Natural killer cell treated with Interleukin-12 subunit alpha and Interleukin-12 subunit beta and Interleukin-15 and Interleukin-18, amount 100 ng/mL, for 72 hours (primary cell): ENCODE data around the gene CCDC159. TPM values are rescaled to one million over a fixed set of nuclear protein-coding genes. Genes with fewer than 3 reads are reported as not detected.
"Not testable (repeated sequence)": the region's sequence is repeated elsewhere in the genome, so short reads cannot be mapped to it uniquely, and the experiment has no call there.

Experiments used
- ATAC-seq, 2 donors: fragments of 150-1000 bp; cut with Tn5 transposase in 1 of 2; sonication (Bioruptor Pico), chemical (Tn5 transposase) in 1 of 2; 2 replicates each; pipeline ENCODE4 v1.10.0; 2021
- DNase-seq: peaks from one replicate; pipeline ENCODE4 v3.0.0; 2022; ENCODE audit warnings: low spot score
- H3K27ac Mint-ChIP-seq, 2 donors: 1 replicate in 1 of 2; 2 replicates in 1 of 2; pipeline ENCODE4 v1.8.0; 2022; ENCODE audit warnings: mixed read lengths in 2 of 2, mild to moderate bottlenecking in 1 of 2, moderate library complexity in 1 of 2
- H3K27me3 Mint-ChIP-seq, 2 donors: 1 replicate in 1 of 2; 2 replicates in 1 of 2; pipeline ENCODE4 v1.8.0; 2022; ENCODE audit warnings: mixed read lengths in 2 of 2
- H3K36me3 Mint-ChIP-seq: one replicate; pipeline ENCODE4 v1.8.0; 2022; ENCODE audit warnings: mixed read lengths
- H3K4me1 Mint-ChIP-seq, 2 donors: 1 replicate in 1 of 2; 2 replicates in 1 of 2; pipeline ENCODE4 v1.8.0; 2022; ENCODE audit warnings: low read depth in 2 of 2, mixed read lengths in 2 of 2, mild to moderate bottlenecking in 1 of 2
- H3K4me3 Mint-ChIP-seq: one replicate; pipeline ENCODE4 v1.8.0; 2022; ENCODE audit warnings: mixed read lengths
- H3K9me3 Mint-ChIP-seq: 2 replicates; pipeline ENCODE4 v1.8.0; 2022; ENCODE audit warnings: mixed read lengths
- total RNA-seq, 2 donors: library from RNA; stranded (reverse); gene quantifications; one replicate each; pipeline ENCODE4 v1.2.3, GENCODE V29; 2022

CCDC159 gene
- total RNA-seq, 2 donors from 2014 or later: 26.5 to 37.8 TPM

DNA sequence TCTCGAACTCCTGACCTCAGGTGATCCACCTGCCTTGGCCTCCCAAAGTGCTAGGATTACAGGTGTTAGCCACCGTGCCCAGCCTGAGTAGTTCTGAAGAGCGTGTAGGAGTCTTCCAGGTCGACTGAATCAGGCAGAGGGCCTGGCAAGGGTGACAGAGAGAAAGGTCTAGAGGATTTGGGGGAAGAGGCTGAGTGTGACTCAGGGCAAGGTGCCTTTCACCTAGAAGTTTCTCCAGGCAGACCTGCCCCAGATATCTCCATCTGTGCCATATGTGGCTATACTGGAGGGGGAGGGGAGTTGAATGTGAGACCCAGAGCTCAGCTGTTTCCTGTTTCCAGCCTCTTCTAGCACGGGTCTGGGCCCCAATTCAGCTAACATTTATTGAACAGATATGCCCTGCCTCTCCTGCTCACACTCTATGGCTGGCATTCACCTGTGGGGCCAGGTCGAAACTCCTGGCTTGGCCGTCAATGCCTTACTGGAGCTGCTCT, 1.3 kb downstream of the CCDC159 start:
- no peaks in the 10 kb centered on the region for H3K36me3 Mint-ChIP-seq
- H3K4me3 Mint-ChIP-seq: peak overlapping the region; percentile 97
- no peak for ATAC-seq
- peaks cover 24 to 26% of the 10 kb centered on the region in 2 donors for H3K4me1 Mint-ChIP-seq
- DNase-seq: no peak
- H3K27ac Mint-ChIP-seq: peak overlapping the region; percentile 93 to 99
- H3K27me3 Mint-ChIP-seq: no peaks in the 10 kb centered on the region
- H3K9me3 Mint-ChIP-seq: no peaks in the 10 kb centered on the region

DNA sequence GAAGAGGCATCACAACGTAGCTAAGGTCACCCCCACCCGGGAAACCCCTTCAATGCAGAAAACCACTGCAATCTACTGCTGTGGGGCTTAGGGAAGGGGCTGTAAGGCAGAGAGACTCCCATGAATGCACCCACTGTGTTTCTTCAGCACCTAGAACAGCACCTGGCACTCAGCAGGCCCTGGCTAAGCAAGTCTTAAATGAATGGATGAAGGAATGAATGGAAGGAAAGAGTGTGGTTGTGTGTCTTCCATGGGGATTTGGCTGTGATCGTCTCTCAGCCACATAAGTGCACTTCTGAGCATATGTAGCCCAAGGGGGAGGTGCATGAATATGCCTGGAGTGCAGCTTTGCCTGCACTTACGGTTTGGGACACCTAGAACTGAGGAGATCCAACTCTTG, 2.9 kb downstream of the CCDC159 start:
- Mint-ChIP-seq H3K4me3 (no peak overlapping the region), H3K36me3 (no peaks in the 10 kb centered on the region), H3K27ac (no peak overlapping the region), H3K9me3 (no peaks in the 10 kb centered on the region), H3K27me3 (no peaks in the 10 kb centered on the region), H3K4me1 (peaks cover 24 to 26% of the 10 kb centered on the region in 2 donors)
- DNase-seq (no peak), ATAC-seq (no peak)

DNA sequence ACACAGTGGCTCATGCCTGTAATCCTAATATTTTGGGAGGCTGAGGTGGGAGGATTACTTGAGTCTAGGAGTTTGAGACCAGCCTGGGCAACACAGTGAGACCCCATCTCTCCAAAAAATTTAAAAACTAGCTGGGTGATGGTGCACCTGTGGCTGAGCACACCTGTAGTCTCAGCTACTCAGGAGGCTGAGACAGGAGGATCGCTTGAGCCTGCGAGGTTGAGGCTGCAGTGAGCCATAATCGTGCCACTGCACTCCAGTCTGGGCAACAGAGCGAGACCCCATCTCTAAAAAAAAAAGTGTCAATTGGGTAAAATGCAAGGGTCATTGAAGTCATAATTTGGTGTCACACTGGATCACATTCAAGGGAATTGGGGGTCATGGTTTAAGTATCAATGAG, 7.8 kb downstream of the CCDC159 start:
- H3K36me3 Mint-ChIP-seq, DNase-seq, H3K27me3 Mint-ChIP-seq, ATAC-seq, H3K9me3 Mint-ChIP-seq, H3K27ac Mint-ChIP-seq, H3K4me3 Mint-ChIP-seq: not testable (repeated sequence)
- H3K4me1 Mint-ChIP-seq: peaks cover 13 to 14% of the 10 kb centered on the region in 2 donors

DNA sequence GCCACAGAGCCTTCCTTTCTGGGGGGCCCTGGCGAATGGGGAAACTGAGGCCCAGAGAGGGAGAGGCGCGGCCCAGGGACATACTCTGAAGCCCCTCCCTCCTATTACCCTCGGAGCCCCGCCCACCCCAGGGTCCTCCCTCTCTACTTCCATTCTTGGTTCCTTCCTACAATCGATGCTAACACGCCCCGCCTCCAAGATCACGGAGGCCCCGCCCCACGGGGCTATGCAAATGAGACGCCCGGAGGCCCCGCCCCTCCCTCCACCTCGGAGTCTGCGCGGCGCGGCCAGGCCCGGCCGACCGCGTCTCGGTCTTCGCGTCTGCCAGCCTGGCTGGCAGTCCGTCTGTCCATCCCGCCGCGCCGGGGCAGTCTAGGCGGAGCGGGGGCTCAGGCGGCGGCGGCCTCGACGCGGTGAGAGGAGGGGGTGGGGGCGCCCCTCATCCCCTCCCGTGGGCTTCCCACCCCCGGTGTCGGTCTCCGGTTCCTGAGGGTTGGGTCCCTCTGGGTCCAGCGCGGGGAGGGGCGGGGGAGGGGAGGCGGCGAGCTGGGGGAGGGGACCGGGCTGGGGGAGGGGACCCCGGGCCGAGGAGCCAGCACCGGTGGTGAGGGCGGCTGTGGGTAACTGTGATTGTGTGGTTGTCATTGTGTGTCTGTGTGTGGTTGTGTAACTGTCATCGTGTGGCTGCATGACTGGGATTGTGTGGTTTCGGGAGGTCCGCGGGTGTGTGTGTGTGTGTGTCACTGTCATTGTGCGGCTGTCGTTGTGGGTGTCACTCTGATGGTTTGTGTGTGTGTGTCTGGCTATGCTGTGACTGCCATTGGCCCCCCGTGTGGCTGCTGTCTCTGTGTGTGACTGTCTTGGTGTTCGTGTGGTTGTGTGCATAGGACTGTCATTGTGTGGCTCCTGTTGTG, 9.1 kb downstream of the CCDC159 start, which contains the start of gene PLPPR2:
Gene PLPPR2, plus strand, starts transcription at position 273 of the 914 bp plus-strand sequence. CDS start 2,242 bp downstream, outside the sequence.
- H3K27ac Mint-ChIP-seq: peak within 1 kb of the TSS; percentile 3 to 7

DNA sequence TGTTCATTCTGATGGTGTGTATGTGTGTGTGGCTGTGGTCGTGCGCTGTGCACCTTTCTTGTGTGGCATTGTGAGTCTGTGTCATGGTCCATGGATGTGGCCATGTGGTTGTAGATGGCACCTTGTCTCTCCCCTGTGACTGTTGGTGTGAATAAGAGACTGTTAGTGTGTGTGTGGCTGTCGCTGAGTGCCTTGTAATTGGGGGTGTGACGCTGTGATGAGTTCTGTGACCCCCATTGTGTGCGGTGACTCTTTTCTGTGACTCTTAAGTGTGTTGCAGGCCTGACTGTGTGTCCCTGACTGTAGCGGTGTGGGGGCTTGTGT, 9.7 kb downstream of the CCDC159 start:
- ATAC-seq: no peak
- peak overlapping the region; percentile 81 for H3K4me3 Mint-ChIP-seq

More for the DNA sequence above, 9.1 kb downstream of the CCDC159 start, which contains the start of gene PLPPR2:
- peaks cover 0 to 6% of the 10 kb centered on the region in 2 donors for H3K27me3 Mint-ChIP-seq
- H3K4me1 Mint-ChIP-seq: peaks cover 13 to 14% of the 10 kb centered on the region in 2 donors
- H3K36me3 Mint-ChIP-seq: no peaks in the 10 kb centered on the region
- peaks cover 3% of the 10 kb centered on the region for H3K9me3 Mint-ChIP-seq
- H3K4me3 Mint-ChIP-seq: peak within 1 kb of the TSS; percentile 81
- DNase-seq: peak; percentile 91
- peak; percentile 90 to 96 for ATAC-seq

DNA sequence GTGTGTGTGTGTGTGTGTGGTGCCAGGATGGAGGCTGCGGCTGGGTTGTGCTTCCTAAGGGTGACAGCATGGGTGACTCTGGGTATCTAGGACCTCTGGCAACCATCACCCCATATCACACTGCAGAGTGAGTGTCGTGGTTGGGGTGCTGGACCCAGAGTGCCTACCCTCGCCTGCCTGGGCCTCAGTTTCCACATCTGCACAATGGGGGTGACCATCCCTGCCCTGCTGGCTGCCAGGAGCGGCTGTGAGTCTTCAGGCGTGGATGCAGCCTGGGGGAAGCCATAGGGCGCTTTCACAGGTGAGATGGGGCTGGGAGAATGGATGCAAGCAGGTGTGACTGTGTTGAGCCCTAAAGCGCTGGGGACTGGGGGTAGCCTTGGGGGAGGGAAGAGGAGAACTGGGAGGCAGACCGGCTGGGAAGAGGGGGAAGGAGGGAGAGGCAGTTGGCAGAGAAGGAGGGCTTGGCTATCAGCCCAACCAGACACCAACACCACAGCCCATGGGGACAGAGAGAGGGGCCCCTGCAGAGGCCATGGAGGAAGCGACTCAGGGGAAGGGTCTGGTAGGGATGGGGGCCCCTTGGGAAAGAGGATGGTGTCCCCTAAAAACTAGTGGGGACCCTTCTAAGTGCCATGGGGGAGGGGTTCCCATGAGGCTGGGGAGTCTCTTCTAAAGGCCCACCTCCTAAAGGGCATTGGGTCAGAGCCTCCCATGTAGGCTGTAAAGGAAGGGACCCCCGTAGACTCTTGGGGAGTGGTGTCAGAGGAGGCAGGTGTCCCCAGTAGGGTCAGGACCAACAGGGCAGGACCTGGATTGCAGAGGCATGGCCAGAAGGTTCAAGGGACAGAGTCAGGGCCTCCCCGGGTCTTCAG, 10.6 kb downstream of the CCDC159 start:
- no peak for ATAC-seq
- Mint-ChIP-seq H3K36me3 (no peaks in the 10 kb centered on the region), H3K9me3 (peaks cover 3% of the 10 kb centered on the region), H3K4me3 (peak overlapping the region; percentile 81), H3K27me3 (peaks cover 0 to 6% of the 10 kb centered on the region in 2 donors), H3K27ac (peak overlapping the region; percentile 3 to 7), H3K4me1 (peaks cover 13 to 14% of the 10 kb centered on the region in 2 donors)
- no peak for DNase-seq

More for the DNA sequence above, 9.7 kb downstream of the CCDC159 start:
- DNase-seq: no peak
- Mint-ChIP-seq H3K9me3 (peaks cover 3% of the 10 kb centered on the region), H3K36me3 (no peaks in the 10 kb centered on the region), H3K4me1 (peaks cover 13 to 14% of the 10 kb centered on the region in 2 donors), H3K27ac (peak overlapping the region; percentile 3 to 7), H3K27me3 (peaks cover 0 to 6% of the 10 kb centered on the region in 2 donors)

DNA sequence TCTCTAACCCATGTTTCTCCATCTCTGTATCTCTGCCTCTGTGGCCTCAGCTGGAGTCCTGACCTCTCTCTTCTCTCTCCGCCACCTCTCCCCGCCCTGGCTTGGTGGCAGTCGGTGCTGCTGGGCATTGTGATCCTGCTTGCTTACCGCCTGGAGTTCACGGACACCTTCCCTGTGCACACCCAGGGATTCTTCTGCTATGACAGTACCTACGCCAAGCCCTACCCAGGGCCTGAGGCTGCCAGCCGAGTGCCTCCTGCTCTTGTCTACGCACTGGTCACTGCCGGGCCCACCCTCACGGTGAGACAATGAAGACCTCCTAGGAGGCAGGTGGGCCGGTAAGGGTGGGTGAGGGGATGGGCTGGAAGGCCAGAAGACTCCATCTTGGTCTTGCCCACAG, 13.1 kb downstream of the CCDC159 start:
- Mint-ChIP-seq H3K4me1 (peaks cover 13 to 14% of the 10 kb centered on the region in 2 donors), H3K4me3 (no peak overlapping the region), H3K27ac (no peak overlapping the region), H3K36me3 (no peaks in the 10 kb centered on the region), H3K9me3 (peaks cover 3% of the 10 kb centered on the region), H3K27me3 (peaks cover 0 to 6% of the 10 kb centered on the region in 2 donors)
- DNase-seq: no peak
- no peak for ATAC-seq

DNA sequence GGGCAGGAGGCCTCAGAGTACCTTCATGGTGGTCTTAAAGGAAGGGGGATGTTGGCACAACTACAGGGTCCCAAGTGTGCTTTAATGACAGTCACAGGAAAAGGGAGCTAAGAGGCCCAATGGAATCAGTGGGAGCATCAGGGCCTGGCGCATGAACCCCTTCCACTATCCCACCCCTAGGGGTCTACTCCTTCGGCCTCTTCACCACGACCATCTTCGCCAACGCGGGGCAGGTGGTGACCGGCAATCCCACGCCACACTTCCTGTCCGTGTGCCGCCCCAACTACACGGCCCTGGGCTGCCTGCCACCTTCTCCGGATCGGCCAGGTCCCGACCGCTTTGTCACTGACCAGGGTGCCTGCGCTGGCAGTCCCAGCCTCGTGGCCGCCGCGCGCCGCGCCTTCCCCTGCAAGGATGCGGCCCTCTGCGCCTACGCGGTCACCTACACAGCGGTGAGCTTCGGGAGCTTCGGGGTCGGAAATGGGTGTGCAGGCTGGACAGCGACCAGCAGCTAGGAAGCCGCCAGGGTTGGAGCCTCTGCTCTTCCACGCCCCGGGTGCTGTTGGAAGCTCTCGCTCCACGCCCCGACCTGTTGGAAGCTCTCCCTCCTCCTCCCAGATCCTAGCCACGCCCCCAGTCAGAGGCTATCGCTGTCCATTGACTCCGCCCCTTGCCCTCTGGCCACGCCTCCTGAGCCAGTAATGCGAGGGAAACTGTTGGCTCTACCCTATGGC, 14.9 kb downstream of the CCDC159 start:
- Mint-ChIP-seq H3K4me3 (no peak overlapping the region), H3K27ac (no peak overlapping the region), H3K4me1 (peaks cover 5 to 7% of the 10 kb centered on the region in 2 donors), H3K9me3 (no peaks in the 10 kb centered on the region), H3K36me3 (no peaks in the 10 kb centered on the region), H3K27me3 (peaks cover 0 to 2% of the 10 kb centered on the region in 2 donors)
- ATAC-seq (no peak), DNase-seq (no peak)

DNA sequence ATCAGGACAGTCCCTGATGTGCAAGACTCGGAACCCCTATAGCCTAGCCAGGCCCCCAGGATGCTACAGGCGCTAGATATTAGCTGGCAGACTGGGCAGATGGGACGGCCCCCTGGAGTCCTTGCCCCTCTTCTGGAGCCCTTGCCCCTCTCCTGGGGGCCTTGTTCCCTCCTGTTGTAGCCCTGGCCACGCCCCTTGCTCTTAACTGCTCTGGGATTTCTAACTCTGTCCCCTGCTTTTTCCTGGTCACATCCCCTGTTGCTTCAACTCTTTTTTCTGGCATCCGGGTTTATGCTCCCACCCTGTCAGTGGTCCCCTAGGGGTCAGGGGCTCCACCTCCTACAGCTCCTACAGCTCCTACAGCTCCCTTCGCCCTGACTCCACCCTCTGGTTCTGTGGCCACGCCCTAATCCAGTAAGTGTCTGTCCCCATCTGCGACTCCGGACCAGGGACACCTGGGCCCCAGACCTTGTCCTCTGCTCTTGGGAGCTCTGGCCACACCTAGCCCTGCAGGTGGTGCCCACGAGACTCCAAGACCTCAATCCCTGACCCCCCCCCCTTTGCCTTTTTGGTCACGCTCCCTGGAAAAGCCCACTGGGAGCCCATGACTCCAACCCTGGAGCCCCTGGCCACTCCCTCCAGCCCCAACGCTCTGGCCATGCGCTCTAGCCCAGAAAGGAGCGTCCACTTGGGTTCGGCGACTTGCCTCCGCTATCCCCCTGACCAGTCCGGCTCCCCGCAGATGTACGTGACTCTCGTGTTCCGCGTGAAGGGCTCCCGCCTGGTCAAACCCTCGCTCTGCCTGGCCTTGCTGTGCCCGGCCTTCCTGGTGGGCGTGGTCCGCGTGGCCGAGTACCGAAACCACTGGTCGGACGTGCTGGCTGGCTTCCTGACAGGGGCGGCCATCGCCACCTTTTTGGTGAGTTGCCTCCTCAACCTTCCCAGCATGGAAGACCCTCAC, 15.7 kb downstream of the CCDC159 start:
- H3K36me3 Mint-ChIP-seq: no peaks in the 10 kb centered on the region
- H3K4me3 Mint-ChIP-seq: no peak overlapping the region
- ATAC-seq (no peak), DNase-seq (no peak)
- H3K9me3 Mint-ChIP-seq: no peaks in the 10 kb centered on the region
- H3K4me1 Mint-ChIP-seq: no peaks in the 10 kb centered on the region
- H3K27ac Mint-ChIP-seq: no peak overlapping the region
- no peaks in the 10 kb centered on the region for H3K27me3 Mint-ChIP-seq

DNA sequence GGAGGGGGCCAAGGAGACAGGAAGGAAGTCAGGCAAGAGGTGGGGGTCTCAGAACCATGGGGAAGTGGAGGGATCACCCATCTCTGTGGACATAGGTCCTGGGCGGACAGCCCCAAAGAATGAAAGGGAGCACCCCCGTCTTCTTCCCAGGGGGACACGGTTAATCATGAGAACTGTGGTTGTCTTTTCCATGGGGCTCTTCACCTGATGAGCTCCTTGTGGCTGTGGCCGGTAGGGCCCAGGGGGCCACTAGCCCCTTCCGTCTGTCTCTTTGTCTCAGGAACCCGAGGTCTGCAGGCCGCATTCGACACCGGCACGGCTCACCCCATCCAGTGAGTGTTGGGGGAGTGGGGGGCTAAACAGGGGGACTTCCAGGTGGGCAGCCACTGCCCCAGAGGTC, 17.6 kb downstream of the CCDC159 start:
- H3K9me3 Mint-ChIP-seq: no peaks in the 10 kb centered on the region
- H3K36me3 Mint-ChIP-seq: no peaks in the 10 kb centered on the region
- no peak for DNase-seq
- H3K4me1 Mint-ChIP-seq: no peaks in the 10 kb centered on the region
- H3K27ac Mint-ChIP-seq: no peak overlapping the region
- no peaks in the 10 kb centered on the region for H3K27me3 Mint-ChIP-seq
- no peak for ATAC-seq
- no peak overlapping the region for H3K4me3 Mint-ChIP-seq

DNA sequence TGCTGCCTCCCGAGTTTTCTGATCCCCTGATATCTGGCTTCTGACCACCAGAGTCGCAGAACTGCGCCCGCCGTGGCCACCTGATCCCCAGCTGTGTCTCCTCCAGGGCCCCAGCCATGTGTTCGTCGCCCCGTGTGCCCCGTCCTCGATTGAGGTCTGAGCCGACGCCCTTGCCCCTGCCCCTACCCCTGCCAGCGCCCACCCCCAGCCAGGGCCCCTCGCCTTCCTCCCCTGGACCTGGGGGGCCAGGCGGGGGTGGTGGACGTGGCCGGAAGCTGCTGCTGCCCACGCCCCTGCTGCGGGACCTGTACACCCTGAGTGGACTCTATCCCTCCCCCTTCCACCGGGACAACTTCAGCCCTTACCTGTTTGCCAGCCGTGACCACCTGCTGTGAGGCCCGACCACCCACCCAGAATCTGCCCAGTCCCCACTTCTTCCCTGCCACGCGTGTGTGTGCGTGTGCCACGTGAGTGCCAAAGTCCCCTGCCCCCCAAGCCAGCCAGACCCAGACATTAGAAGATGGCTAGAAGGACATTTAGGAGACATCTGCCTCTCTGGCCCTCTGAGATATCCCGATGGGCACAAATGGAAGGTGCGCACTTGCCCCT, 18.1 kb downstream of the CCDC159 start:
- peak in 1 of 2 donors; percentile 26 for ATAC-seq
- Mint-ChIP-seq H3K4me1 (peaks cover 0 to 3% of the 10 kb centered on the region in 2 donors), H3K4me3 (no peak overlapping the region)

DNA sequence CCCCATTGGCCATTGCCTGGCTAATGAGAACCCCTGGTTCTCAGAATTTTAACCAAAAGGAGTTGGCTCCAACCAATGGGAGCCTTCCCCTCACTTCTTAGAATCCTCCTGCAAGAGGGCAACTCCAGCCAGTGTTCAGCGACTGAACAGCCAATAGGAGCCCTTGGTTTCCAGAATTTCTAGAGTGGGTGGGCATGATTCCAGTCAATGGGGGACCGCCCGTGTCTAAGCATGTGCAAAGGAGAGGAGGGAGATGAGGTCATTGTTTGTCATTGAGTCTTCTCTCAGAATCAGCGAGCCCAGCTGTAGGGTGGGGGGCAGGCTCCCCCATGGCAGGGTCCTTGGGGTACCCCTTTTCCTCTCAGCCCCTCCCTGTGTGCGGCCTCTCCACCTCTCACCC, 18.6 kb downstream of the CCDC159 start:
- H3K36me3 Mint-ChIP-seq: no peaks in the 10 kb centered on the region
- no peak overlapping the region for H3K4me3 Mint-ChIP-seq
- no peak for ATAC-seq
- DNase-seq: peak; percentile 22
- H3K27ac Mint-ChIP-seq: no peak overlapping the region
- H3K4me1 Mint-ChIP-seq: peaks cover 0 to 3% of the 10 kb centered on the region in 2 donors
- H3K27me3 Mint-ChIP-seq: no peaks in the 10 kb centered on the region
- H3K9me3 Mint-ChIP-seq: no peaks in the 10 kb centered on the region

More for the DNA sequence above, 18.1 kb downstream of the CCDC159 start:
- no peak for DNase-seq
- Mint-ChIP-seq H3K36me3 (no peaks in the 10 kb centered on the region), H3K27me3 (no peaks in the 10 kb centered on the region), H3K27ac (no peak overlapping the region), H3K9me3 (no peaks in the 10 kb centered on the region)
